Measurements from ENCODE around the gene ANO7.

DNA sequence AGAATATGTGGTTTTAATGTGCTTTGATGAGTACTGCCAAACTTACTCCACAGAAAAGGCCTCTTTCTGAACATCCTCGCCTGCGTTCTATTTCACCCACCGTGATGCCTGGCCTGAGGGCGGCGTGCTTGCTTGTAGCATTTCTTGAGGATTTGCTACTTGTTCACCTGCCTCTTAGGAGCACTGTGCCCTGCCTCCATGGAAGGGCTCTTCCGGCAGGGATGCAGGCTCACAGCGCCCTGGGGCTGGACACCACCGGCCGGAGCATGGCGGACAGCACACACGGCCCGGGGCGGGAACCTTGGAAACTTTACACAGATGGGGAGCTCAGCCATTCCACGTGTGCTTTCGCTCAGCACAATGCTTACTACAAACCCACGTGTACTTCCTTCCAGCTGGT, 37.1 kb downstream of the ANO7 start:
- no peak for TF ChIP-seq ZFX (IDR thresholded peaks at IDR 0.05)
- no peak for TF ChIP-seq CTCF (conservative IDR thresholded peaks at IDR 0.05)

All from C4-2B (cell line).